ENCODE results near the gene JUNB. TPM values are rescaled to one million over a fixed set of nuclear protein-coding genes. Genes with fewer than 3 reads are reported as not detected.

Gene JUNB
- total and polyA plus RNA-seq, 10 of the 15 experiments (the other 5 are each of a cell fraction or from before 2014, with no cell fraction given): 0.55 to 144 (median 68.3) TPM

- CTCF ChIA-PET: interaction anchor here (0.7 to 12.9 kb wide), 8 partner anchors 10 to 163 kb away, joined by 3 to 426 read pairs (median 3); no protein-coding TSS in a partner anchor
- Histone ChIP-seq H3K4me2 (ENCODE audit: control insufficient read depth, insufficient read depth) (peak overlapping the region; percentile 98), H2AFZ (ENCODE audit: control insufficient read depth, low read depth, low read length) (peak overlapping the region; percentile 88), H3K36me3 (ENCODE audit: control insufficient read depth in 2 of 2, insufficient read depth in 2 of 2, low read length in 1 of 2) (peaks cover 0 to 1% of the 10 kb centered on the region in 2 experiments; a peak in 2 of 4 replicates), H3K4me3 (peak overlapping the region; percentile 95), H3K27me3 (replicated peaks in 1 of 2; ENCODE audit: control insufficient read depth in 2 of 2, insufficient read depth in 2 of 2, low read length in 1 of 2) (no peaks in the 10 kb centered on the region), H3K4me1 (ENCODE audit: control insufficient read depth, insufficient read depth, low read length) (peaks cover 19% of the 10 kb centered on the region), H3K9me3 (replicated peaks; ENCODE audit: control insufficient read depth, insufficient read depth, low read length) (no peaks in the 10 kb centered on the region), H3K9ac (ENCODE audit: control insufficient read depth, insufficient read depth, low read length) (peak overlapping the region; percentile 79), H3K79me2 (ENCODE audit: control insufficient read depth, insufficient read depth, low read length) (peaks cover 20% of the 10 kb centered on the region), H4K20me1 (ENCODE audit: control insufficient read depth, insufficient read depth) (no peaks in the 10 kb centered on the region), H3K27ac (ENCODE audit: control insufficient read depth, insufficient read depth) (no peak overlapping the region)
- ATAC-seq (no peak), DNase-seq (ENCODE audit: low read depth, low spot score) (no peak), FAIRE-seq (no peak)
- POLR2A ChIA-PET: interaction anchor here (0.7 to 2.1 kb wide), 4 partner anchors 9 to 79 kb away, joined by 3 to 8 read pairs (median 4); partner anchors contain the start of gene JUNB
- in situ Hi-C loops (cut with MboI) (no loop called here), intact Hi-C loops (cut with micrococcal nuclease; ENCODE audit: unreplicated experiment) (no loop called here)
- TF ChIP-seq MLLT1 (IDR thresholded peaks at IDR 0.05) (peak; percentile 55), JUND (IDR thresholded peaks at IDR 0.05; ENCODE audit: low read depth, low read length) (no peak), E4F1 (IDR thresholded peaks at IDR 0.05; ENCODE audit: borderline replicate concordance, partially characterized antibody) (no peak), NFYA (IDR thresholded peaks at IDR 0.05; ENCODE audit: borderline replicate concordance, low read depth, low read length) (no peak), ZBTB11 (CRISPR knock-in tag; IDR thresholded peaks at IDR 0.05) (no peak)
- SMC1A ChIA-PET (ENCODE audit: uncharacterized antibody, unreplicated experiment): interaction anchor here (0.8 to 1.8 kb wide), 4 partner anchors 38 to 46 kb away, joined by 3 to 4 read pairs (median 4); no protein-coding TSS in a partner anchor
- WGBS (ENCODE audit: insufficient coverage, insufficient replicate concordance, low lambda C conversion rate, missing lambda C conversion rate): 41% methylated on average over 22 of the region's 22 CpGs
- RAD21 ChIA-PET (ENCODE audit: unreplicated experiment): no interaction called here
- BruUV-seq (replicated peaks): no TSS peak
Measured at GRCh38 chr19:12802267-12803106, 11.2 kb downstream of the JUNB start.

Data from GM12878 (cell line).